DOHH2 (cell line): ENCODE measurements around the gene ITGA4.

Experiments used
- H3F3A ChIP-seq: fragments of 200-600 bp; sonication (generic), shearing (Covaris generic); 2 replicates; pipeline ENCODE4 v1.6.0; 2016; ENCODE audit warnings: antibody characterized with exemption, mild to moderate bottlenecking; ENCODE audit not compliant: control insufficient read depth, insufficient read depth
- H3K27ac ChIP-seq: fragments of 200-600 bp; sonication (generic); 2 replicates; pipeline ENCODE4 v1.5.1; 2014; ENCODE audit warnings: low read depth, mild to moderate bottlenecking, low read length, moderate library complexity
- H3K27me3 ChIP-seq: fragments of 200-600 bp; sonication (generic); 2 replicates; pipeline ENCODE4 v1.6.1; 2014; ENCODE audit warnings: mild to moderate bottlenecking, low read length, mixed read lengths; ENCODE audit not compliant: control insufficient read depth
- H3K36me3 ChIP-seq: fragments of 200-600 bp; sonication (generic); 2 replicates; pipeline ENCODE4 v1.6.1; 2014; ENCODE audit warnings: mild to moderate bottlenecking, low read length, moderate library complexity, mixed read lengths; ENCODE audit not compliant: control insufficient read depth
- H3K4me1 ChIP-seq: fragments of 200-600 bp; sonication (generic); 2 replicates; pipeline ENCODE4 v1.6.1; 2014; ENCODE audit warnings: mild to moderate bottlenecking, low read length, mixed read lengths; ENCODE audit not compliant: control insufficient read depth
- H3K4me2 ChIP-seq: fragments of 200-600 bp; sonication (generic); 2 replicates; pipeline ENCODE4 v1.6.0; 2014; ENCODE audit warnings: mild to moderate bottlenecking, low read length, moderate library complexity
- H3K4me3 ChIP-seq: fragments of 200-600 bp; sonication (generic); 2 replicates; pipeline ENCODE4 v1.5.1; 2014; ENCODE audit warnings: mild to moderate bottlenecking, low read length, mixed read lengths
- H3K79me2 ChIP-seq: fragments of 200-600 bp; sonication (generic); 2 replicates; pipeline ENCODE4 v1.6.1; 2014; ENCODE audit warnings: mild to moderate bottlenecking, low read length, mixed read lengths; ENCODE audit not compliant: control insufficient read depth
- H3K9me2 ChIP-seq: fragments of 200-600 bp; sonication (generic); replicated peaks from 2 replicates; pipeline ENCODE4 v1.6.1; 2014; ENCODE audit warnings: mild to moderate bottlenecking, low read length, mixed read lengths; ENCODE audit not compliant: control insufficient read depth
- H3K9me3 ChIP-seq: fragments of 200-600 bp; sonication (generic); 2 replicates; pipeline ENCODE4 v1.6.1; 2014; ENCODE audit warnings: antibody characterized with exemption, low read length, mixed read lengths; ENCODE audit not compliant: control insufficient read depth, insufficient read depth
- H4K20me1 ChIP-seq: fragments of 200-600 bp; sonication (generic); 2 replicates; pipeline ENCODE4 v1.6.0; 2014; ENCODE audit warnings: low read depth, mild to moderate bottlenecking, antibody characterized with exemption, low read length, moderate library complexity; ENCODE audit not compliant: control insufficient read depth, insufficient read depth
- EZH2phosphoT487 ChIP-seq: fragments of 200-600 bp; sonication (generic); IDR thresholded peaks from 2 replicates; pipeline ENCODE4 v1.6.1; 2017; ENCODE audit warnings: borderline replicate concordance, mild to moderate bottlenecking, antibody characterized with exemption, low read length, moderate library complexity, mixed read lengths
- TF ChIP-seq, protein P1 (sequence below): fragments of 200-600 bp; sonication (generic); IDR thresholded peaks from one replicate; pipeline ENCODE4 v1.5.1; 2014; ENCODE audit warnings: antibody characterized with exemption, mild to moderate bottlenecking, low read depth, low read length; ENCODE audit not compliant: poor library complexity, severe bottlenecking

Gene ITGA4

DNA sequence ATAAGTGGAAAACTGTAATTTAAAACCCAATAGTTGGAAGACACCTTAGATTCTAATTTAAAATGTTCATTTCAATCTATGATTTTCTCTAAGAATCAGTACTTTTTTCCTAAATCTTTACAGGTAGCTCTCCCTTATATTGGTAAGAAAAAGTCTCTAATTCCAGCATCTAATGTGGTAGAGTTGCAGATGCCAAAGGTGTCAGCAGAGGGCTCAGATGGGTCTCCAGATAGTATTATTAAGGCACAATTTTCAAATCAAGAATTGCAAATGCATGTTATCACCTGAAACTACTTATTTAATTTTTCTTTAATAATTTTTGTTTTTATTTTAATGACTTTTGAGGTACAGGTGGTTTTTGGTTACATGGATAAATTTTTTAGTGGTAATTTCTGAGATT lies 25.5 kb upstream of the ITGA4 start:
- no peaks in the 10 kb centered on the region for H4K20me1 ChIP-seq
- H3K27me3 ChIP-seq = no peaks in the 10 kb centered on the region
- H3K36me3 ChIP-seq = no peaks in the 10 kb centered on the region
- peaks cover 6% of the 10 kb centered on the region for H3K4me1 ChIP-seq
- H3K9me2 ChIP-seq = no peaks in the 10 kb centered on the region
- H3K4me3 ChIP-seq = no peak overlapping the region
- no peaks in the 10 kb centered on the region for H3F3A ChIP-seq
- TF ChIP-seq, protein P1, sequence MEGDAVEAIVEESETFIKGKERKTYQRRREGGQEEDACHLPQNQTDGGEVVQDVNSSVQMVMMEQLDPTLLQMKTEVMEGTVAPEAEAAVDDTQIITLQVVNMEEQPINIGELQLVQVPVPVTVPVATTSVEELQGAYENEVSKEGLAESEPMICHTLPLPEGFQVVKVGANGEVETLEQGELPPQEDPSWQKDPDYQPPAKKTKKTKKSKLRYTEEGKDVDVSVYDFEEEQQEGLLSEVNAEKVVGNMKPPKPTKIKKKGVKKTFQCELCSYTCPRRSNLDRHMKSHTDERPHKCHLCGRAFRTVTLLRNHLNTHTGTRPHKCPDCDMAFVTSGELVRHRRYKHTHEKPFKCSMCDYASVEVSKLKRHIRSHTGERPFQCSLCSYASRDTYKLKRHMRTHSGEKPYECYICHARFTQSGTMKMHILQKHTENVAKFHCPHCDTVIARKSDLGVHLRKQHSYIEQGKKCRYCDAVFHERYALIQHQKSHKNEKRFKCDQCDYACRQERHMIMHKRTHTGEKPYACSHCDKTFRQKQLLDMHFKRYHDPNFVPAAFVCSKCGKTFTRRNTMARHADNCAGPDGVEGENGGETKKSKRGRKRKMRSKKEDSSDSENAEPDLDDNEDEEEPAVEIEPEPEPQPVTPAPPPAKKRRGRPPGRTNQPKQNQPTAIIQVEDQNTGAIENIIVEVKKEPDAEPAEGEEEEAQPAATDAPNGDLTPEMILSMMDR = no peak
- TF ChIP-seq EZH2phosphoT487 = no peak
- H3K9me3 ChIP-seq = no peaks in the 10 kb centered on the region
- H3K27ac ChIP-seq = no peak overlapping the region
- H3K4me2 ChIP-seq = no peak overlapping the region
- H3K79me2 ChIP-seq = no peaks in the 10 kb centered on the region

DNA sequence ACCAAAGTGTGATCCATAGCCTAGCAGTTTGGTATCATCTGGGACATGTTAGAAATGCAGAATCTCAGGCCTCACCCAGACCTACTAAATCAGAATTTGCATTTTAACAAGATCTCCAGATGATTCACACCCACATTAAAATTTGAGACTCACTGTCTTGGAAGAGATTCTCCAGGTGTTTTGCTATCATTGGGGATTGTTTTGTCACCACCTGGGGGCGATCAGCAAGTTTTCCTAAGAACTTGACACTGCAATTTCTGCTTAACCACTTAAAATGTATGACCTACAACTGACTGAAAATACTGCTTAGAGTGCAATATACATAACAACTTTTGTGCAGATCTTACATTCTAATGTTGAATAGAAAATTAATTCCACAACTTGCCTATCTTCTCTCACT lies 18.9 kb upstream of the ITGA4 start:
- no peaks in the 10 kb centered on the region for H3K36me3 ChIP-seq
- TF ChIP-seq, protein P1 = peak; percentile 70
- no peak for TF ChIP-seq EZH2phosphoT487
- peaks cover 17% of the 10 kb centered on the region for H3K4me1 ChIP-seq
- no peaks in the 10 kb centered on the region for H4K20me1 ChIP-seq
- H3K27ac ChIP-seq = no peak overlapping the region
- peak overlapping the region; percentile 15; the same call in 1 of the 2 replicates for H3K4me2 ChIP-seq
- H3K4me3 ChIP-seq = no peak overlapping the region
- H3K79me2 ChIP-seq = no peaks in the 10 kb centered on the region
- no peaks in the 10 kb centered on the region for H3K9me3 ChIP-seq
- H3F3A ChIP-seq = no peaks in the 10 kb centered on the region
- no peaks in the 10 kb centered on the region for H3K9me2 ChIP-seq
- no peaks in the 10 kb centered on the region for H3K27me3 ChIP-seq

DNA sequence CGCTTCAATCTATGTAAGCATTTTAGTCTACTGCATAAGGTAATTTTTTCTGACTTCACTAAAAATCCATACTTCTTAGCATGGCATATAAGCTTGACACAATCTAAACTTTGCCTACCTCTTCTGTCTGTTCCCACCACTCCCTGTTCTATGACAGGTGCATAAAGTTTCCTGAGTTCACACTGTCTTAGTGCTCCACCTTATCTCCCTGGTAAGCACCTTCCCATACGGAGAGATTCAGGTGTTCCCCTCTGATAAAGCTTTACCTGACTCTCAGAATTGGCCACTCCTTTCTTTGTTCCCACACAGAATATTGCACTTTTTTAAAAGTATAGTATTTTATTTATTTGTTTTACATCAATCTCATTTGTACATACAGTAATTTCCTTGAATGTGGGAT lies 16.8 kb upstream of the ITGA4 start:
- H3K4me1 ChIP-seq = peaks cover 27% of the 10 kb centered on the region
- TF ChIP-seq, protein P1 = no peak
- no peak for TF ChIP-seq EZH2phosphoT487
- no peaks in the 10 kb centered on the region for H4K20me1 ChIP-seq
- H3K36me3 ChIP-seq = no peaks in the 10 kb centered on the region
- no peak overlapping the region for H3K4me3 ChIP-seq
- no peaks in the 10 kb centered on the region for H3K79me2 ChIP-seq
- H3K9me2 ChIP-seq = no peaks in the 10 kb centered on the region
- H3K4me2 ChIP-seq = no peak overlapping the region
- no peaks in the 10 kb centered on the region for H3F3A ChIP-seq
- H3K27me3 ChIP-seq = no peaks in the 10 kb centered on the region
- H3K9me3 ChIP-seq = no peaks in the 10 kb centered on the region
- H3K27ac ChIP-seq = no peak overlapping the region

DNA sequence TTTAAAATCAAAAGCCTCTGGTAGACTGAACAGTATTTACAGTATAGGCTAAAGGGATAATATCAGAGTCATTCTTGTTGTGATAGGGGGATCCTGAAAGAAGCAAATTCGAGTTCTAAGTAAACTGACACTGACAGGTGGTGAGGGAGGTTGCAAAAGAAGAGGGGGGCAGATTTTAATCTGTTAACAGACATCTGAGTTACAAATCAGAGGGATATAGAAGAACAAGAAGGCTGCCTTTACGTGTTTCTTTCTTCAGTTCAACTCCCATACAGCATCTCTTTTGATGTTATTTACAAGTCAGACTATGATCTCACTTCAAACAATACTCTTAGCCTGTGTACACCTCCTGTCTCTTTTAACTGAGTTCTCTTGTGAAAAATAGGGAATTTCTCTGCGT lies 16.3 kb upstream of the ITGA4 start:
- H3K9me3 ChIP-seq = no peaks in the 10 kb centered on the region
- no peak overlapping the region for H3K4me2 ChIP-seq
- no peaks in the 10 kb centered on the region for H3K79me2 ChIP-seq
- H3K9me2 ChIP-seq = no peaks in the 10 kb centered on the region
- H3K36me3 ChIP-seq = no peaks in the 10 kb centered on the region
- H3K27ac ChIP-seq = no peak overlapping the region
- no peak overlapping the region for H3K4me3 ChIP-seq
- no peaks in the 10 kb centered on the region for H3K27me3 ChIP-seq
- peaks cover 27% of the 10 kb centered on the region for H3K4me1 ChIP-seq
- H4K20me1 ChIP-seq = no peaks in the 10 kb centered on the region
- no peak for TF ChIP-seq EZH2phosphoT487
- TF ChIP-seq, protein P1 = no peak
- H3F3A ChIP-seq = no peaks in the 10 kb centered on the region
